ENCODE data around the gene PF4V1.

DNA sequence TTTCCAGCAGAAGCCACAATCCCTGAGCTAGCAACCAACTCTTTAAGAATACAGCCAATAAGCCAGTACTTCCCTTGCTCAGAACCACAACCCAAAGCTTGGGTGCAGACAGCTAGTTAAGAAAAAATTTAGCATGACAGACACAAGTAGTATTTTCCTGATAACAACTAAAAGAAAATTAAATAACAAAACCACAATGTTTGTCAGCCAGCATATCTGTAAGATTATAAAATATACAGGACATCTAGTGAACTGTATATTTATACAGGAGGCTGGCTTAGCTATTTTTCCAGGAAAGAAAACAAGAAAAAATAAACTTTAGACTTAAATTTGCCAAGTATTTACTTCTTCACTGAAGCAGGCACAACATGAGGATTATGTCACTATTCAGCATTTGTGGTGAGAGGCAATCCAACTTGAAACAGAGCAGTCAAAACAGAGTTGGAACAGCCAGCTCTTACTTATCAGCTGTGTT, 6.6 kb downstream of the PF4V1 start:
- TF ChIP-seq, protein P1, sequence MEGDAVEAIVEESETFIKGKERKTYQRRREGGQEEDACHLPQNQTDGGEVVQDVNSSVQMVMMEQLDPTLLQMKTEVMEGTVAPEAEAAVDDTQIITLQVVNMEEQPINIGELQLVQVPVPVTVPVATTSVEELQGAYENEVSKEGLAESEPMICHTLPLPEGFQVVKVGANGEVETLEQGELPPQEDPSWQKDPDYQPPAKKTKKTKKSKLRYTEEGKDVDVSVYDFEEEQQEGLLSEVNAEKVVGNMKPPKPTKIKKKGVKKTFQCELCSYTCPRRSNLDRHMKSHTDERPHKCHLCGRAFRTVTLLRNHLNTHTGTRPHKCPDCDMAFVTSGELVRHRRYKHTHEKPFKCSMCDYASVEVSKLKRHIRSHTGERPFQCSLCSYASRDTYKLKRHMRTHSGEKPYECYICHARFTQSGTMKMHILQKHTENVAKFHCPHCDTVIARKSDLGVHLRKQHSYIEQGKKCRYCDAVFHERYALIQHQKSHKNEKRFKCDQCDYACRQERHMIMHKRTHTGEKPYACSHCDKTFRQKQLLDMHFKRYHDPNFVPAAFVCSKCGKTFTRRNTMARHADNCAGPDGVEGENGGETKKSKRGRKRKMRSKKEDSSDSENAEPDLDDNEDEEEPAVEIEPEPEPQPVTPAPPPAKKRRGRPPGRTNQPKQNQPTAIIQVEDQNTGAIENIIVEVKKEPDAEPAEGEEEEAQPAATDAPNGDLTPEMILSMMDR (IDR thresholded peaks at IDR 0.05; ENCODE audit: insufficient read depth, low read depth, low read length) = no peak
- no peak for TF ChIP-seq EZH2 (IDR thresholded peaks at IDR 0.05; ENCODE audit: insufficient read depth, low read length)
